Lung (tissue), 12 donors: ENCODE data around the gene ACSL5. TPM values are rescaled to one million over a fixed set of nuclear protein-coding genes. Genes with fewer than 3 reads are reported as not detected.

ENCODE experiments used
- ATAC-seq: fragments of 200-7000 bp; cut with Tn5 transposase; one replicate; pipeline ENCODE4 v1.9.1; 2020; ENCODE audit warnings: moderate number of reproducible peaks; ENCODE audit not compliant: insufficient read depth, low FRiP score
- DNase-seq, 3 donors: peaks; one replicate each; pipeline ENCODE4 v3.0.0-alpha.2; 2013 to 2017
- H3K27ac ChIP-seq, 2 donors: one replicate each; pipeline ENCODE4 v1.5.1; 2013; ENCODE audit warnings: mild to moderate bottlenecking in 2 of 2, moderate library complexity in 2 of 2, control low read depth in 1 of 2, inconsistent platforms in 1 of 2, low read depth in 1 of 2, low read length in 1 of 2
- H3K27me3 ChIP-seq, 3 donors: one replicate each; pipeline ENCODE4 v1.5.1; 2013; ENCODE audit warnings: low read length in 2 of 3; ENCODE audit not compliant: control insufficient read depth in 3 of 3, insufficient read depth in 3 of 3
- H3K36me3 ChIP-seq, 4 donors: one replicate each; pipeline ENCODE4 v1.5.1; 2013; ENCODE audit warnings: low read length in 4 of 4, mild to moderate bottlenecking in 1 of 4, moderate library complexity in 1 of 4; ENCODE audit not compliant: control insufficient read depth in 4 of 4, insufficient read depth in 4 of 4
- H3K4me1 ChIP-seq, 5 donors: one replicate each; pipeline ENCODE4 v1.5.1; 2013; ENCODE audit warnings: low read length in 5 of 5, mild to moderate bottlenecking in 2 of 5, moderate library complexity in 1 of 5; ENCODE audit not compliant: control insufficient read depth in 5 of 5, insufficient read depth in 5 of 5
- H3K4me3 ChIP-seq: one replicate; pipeline ENCODE4 v1.5.1; 2013; ENCODE audit warnings: mild to moderate bottlenecking, control low read depth, moderate library complexity
- H3K9ac ChIP-seq, 2 donors: one replicate each; pipeline ENCODE4 v1.5.1; 2013; ENCODE audit warnings: low read length in 2 of 2, control low read depth in 1 of 2; ENCODE audit not compliant: insufficient read depth in 1 of 2
- H3K9me3 ChIP-seq, 4 donors: one replicate each; pipeline ENCODE4 v1.5.1; 2013; ENCODE audit warnings: low read length in 3 of 4, mild to moderate bottlenecking in 1 of 4, moderate library complexity in 1 of 4; ENCODE audit not compliant: control insufficient read depth in 4 of 4, insufficient read depth in 3 of 4
- CTCF ChIP-seq: IDR thresholded peaks from 2 replicates; pipeline ENCODE4 v1.5.1; 2012; ENCODE audit warnings: mild to moderate bottlenecking; ENCODE audit errors: control extremely low read depth, extremely low read depth
- WGBS, 2 donors: extraction: QIAGEN DNeasy Blood & Tissue Kit; methylation state at CpG; one replicate each; pipeline ENCODE4 v1.1.7; 2013; 5-methylcytosine and 5-hydroxymethylcytosine counted together
- polyA plus RNA-seq, 2 donors: library from polyadenylated mRNA; stranded (reverse); fragments of 200-250 nt; gene quantifications; one replicate each; pipeline ENCODE4 v1.2.1, GENCODE V29; 2013
- total RNA-seq, 2 donors: library from RNA; depleted of rRNA in 1 of 2; stranded (reverse); fragments of >200 nt in 1 of 2; gene quantifications; one replicate each; pipeline ENCODE4 v1.2.1, GENCODE V29; 2014 to 2021
- donor health status: control.
- donor health status: control.
- donor health status: Bipolar disorder and iron deficiency.
- donor health status: healthy.
- donor health status: DM: yes; HTN: yes; CAD: no.

Gene ACSL5
- total and polyA plus RNA-seq, 4 donors = 46.1 to 71.0 (median 62.3) TPM

- no peaks in the 10 kb centered on the region for H3K4me1 ChIP-seq
- 93 to 96% methylated on average over 9 of the region's 9 CpGs for WGBS, 2 donors
- no peak overlapping the region for H3K27ac ChIP-seq
- H3K4me3 ChIP-seq = no peak overlapping the region
- no peak overlapping the region for H3K9ac ChIP-seq
- TF ChIP-seq CTCF = no peak
- no peak for ATAC-seq
- H3K36me3 ChIP-seq = no peaks in the 10 kb centered on the region
- no peaks in the 10 kb centered on the region for H3K9me3 ChIP-seq
- H3K27me3 ChIP-seq = no peaks in the 10 kb centered on the region
- DNase-seq = no peak
Measured at GRCh38 chr10:112345743-112346142, 28.2 kb upstream of the ACSL5 start.

GRCh38 chr10:112346774-112347173 is 27.1 kb upstream of the ACSL5 start:
- H3K9ac ChIP-seq = no peak overlapping the region
- no peak overlapping the region for H3K27ac ChIP-seq
- no peaks in the 10 kb centered on the region for H3K9me3 ChIP-seq
- H3K4me1 ChIP-seq = no peaks in the 10 kb centered on the region
- H3K27me3 ChIP-seq = no peaks in the 10 kb centered on the region
- DNase-seq (no peak), ATAC-seq (no peak)
- H3K4me3 ChIP-seq = no peak overlapping the region
- H3K36me3 ChIP-seq = no peaks in the 10 kb centered on the region
- TF ChIP-seq CTCF = no peak
- 87% methylated on average over 5 of the region's 5 CpGs for WGBS, 2 donors

- no peak overlapping the region for H3K27ac ChIP-seq
- peaks cover 0 to 3% (median 0%) of the 10 kb centered on the region in 5 donors for H3K4me1 ChIP-seq
- ATAC-seq = no peak
- no peaks in the 10 kb centered on the region for H3K9me3 ChIP-seq
- no peak overlapping the region for H3K9ac ChIP-seq
- TF ChIP-seq CTCF = no peak
- WGBS, 2 donors = 83 to 86% methylated on average over 12 of the region's 12 CpGs
- no peak for DNase-seq
- H3K27me3 ChIP-seq = no peaks in the 10 kb centered on the region
- H3K36me3 ChIP-seq = no peaks in the 10 kb centered on the region
- no peak overlapping the region for H3K4me3 ChIP-seq
Measured at GRCh38 chr10:112347709-112348671, 25.9 kb upstream of the ACSL5 start.
